GM03348 (cell line): Measurements from ENCODE around the gene ZC3H13.
"Not testable (repeated sequence)": the region's sequence is repeated elsewhere in the genome, so short reads cannot be mapped to it uniquely, and the experiment has no call there.

ENCODE experiments used
- DNase-seq: peaks from one replicate; pipeline ENCODE4 v3.0.0; 2012; ENCODE audit warnings: low spot score

Gene ZC3H13

GRCh38 chr13:46006688-46007452 is 45.7 kb downstream of the ZC3H13 start:
- no peak for DNase-seq

DNA sequence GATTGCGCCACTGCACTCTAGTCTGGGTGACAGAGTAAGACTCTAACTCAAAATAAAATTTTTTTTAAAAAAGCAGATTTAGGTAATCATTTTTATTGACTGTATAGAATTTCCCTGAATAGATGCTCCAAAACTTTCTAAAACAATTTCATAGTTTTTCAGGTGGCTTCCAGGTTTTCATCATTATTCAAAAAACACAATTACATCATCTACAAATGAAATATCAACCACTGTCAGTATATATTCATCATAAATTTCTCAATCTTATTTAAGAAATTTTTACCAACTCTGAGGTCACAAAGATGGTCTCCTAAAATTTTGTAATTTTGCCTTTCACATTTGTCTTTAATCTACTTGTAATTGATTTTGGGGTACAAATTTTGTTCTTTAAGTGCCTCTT is 48.1 kb downstream of the ZC3H13 start:
- no peak for DNase-seq

DNA sequence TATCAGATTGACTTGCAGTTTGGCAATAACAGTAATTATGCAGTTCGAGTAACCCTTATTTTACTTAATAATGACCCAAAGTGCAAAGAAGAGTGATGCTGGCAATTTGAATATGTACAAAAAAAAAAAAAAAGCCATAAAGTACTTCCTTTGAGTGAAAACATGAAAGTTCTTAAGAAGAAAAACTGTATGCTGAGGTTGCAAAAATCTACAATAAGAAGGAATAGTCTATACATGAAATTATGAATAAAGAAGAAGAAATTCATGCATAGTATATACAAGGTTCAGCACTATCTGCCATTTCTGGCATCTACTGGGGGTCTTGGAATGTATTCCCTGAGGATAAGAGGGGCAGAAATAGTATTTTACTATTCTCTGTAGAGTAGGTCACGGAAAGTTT is 55.9 kb downstream of the ZC3H13 start:
- DNase-seq, result no peak

DNA sequence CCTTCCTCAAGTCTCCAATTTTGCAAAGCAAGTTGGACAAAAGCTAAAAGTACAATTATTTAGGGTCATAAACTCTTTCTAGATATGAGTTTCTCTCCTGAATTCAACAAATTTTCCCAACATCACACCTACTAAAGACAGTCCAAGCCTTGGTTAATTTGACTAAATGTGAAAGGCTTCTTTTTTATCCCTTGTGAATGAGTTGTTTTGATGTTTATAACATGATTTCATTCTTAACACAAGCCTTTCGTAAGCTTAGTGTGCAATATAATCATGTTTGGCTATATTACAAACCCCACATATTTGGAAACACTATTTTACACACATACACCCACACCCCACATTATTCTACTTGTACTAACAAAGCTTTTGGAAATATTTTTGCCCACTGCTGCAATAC is 57.3 kb downstream of the ZC3H13 start:
- DNase-seq, result no peak

- no peak for DNase-seq
Observed at GRCh38 chr13:45994752-45995151, 57.8 kb downstream of the ZC3H13 start.

DNA sequence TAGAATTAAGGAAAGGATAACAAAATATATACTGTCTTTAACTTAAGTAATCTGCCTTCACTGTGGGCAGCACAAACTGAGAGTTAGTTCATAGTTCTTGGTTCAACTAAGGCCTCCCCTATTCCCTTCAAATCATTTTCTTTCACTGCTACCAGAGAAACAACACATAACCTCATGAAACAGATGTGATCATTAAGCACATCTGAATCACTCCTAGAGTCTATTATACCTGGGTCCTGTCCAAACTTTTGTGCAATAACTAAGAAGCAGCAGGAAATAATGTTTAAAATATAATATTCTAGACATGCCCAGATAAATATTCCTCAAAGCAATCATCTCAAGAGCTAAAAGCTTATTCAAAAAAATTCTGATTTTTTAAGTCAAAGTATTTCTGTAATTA is 62.9 kb downstream of the ZC3H13 start:
- peak; percentile 67 for DNase-seq

DNA sequence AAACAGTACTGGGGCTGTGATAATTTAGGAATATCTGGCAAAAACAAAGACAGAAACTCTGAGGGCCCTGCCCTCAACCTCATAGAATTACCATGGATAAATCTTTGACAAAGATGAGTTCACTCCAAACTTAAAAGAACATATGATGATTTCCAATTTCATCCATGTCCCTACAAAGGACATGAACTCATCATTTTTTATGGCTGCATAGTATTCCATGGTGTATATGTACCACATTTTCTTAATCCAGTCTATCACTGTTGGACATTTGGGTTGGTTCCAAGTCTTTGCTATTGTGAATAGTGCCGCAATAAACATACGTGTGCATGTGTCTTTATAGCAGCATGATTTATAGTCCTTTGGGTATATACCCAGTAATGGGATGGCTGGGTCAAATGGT is 71.4 kb downstream of the ZC3H13 start:
- not testable (repeated sequence) for DNase-seq

DNA sequence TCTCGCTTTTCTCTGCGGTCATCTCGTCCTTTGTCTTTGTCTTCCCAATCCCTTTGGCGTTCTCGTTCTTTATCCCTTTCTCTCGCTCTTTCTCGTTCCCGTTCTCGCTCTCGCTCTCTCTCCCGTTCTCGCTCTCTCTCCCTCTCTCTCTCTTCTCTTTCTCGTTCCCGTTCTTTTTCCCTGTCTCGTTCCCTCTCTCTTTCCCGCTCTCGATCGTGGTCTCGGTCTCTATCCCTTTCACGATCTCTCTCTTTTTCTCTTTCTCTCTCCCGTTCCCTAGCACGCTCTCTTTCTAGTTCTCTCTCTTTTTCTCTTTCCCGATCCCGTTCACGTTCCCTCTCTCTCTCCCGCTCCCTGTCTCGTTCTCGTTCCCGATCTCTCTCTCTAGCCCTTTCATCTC is 77.2 kb downstream of the ZC3H13 start:
- DNase-seq, result no peak

- DNase-seq, result no peak
Observed at GRCh38 chr13:45974500-45974899, 78.0 kb downstream of the ZC3H13 start.

DNA sequence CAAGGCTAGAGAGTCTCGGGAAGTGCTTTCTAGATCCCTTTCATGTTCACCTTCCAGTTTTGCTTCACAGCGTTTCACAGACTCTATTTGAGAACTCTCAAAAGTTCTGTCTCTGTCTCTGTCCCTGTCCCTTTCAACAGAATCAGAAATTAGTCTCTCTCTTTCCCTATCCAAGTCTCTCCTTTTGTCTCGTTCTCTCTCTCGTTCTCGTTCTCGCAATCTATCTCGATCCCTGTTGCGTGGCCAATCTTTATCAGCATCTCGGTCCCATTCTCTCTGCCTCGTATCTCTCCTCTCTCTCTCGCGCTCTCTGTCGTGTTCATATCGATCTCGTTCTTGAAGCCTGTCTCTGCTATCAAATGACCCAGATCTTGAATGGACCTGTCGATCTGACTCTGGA is 85.0 kb downstream of the ZC3H13 start:
- no peak for DNase-seq

GRCh38 chr13:45966715-45967114 is 85.8 kb downstream of the ZC3H13 start:
- no peak for DNase-seq

- DNase-seq, result no peak
Observed at GRCh38 chr13:45961468-45961867, 91.1 kb downstream of the ZC3H13 start.

DNA sequence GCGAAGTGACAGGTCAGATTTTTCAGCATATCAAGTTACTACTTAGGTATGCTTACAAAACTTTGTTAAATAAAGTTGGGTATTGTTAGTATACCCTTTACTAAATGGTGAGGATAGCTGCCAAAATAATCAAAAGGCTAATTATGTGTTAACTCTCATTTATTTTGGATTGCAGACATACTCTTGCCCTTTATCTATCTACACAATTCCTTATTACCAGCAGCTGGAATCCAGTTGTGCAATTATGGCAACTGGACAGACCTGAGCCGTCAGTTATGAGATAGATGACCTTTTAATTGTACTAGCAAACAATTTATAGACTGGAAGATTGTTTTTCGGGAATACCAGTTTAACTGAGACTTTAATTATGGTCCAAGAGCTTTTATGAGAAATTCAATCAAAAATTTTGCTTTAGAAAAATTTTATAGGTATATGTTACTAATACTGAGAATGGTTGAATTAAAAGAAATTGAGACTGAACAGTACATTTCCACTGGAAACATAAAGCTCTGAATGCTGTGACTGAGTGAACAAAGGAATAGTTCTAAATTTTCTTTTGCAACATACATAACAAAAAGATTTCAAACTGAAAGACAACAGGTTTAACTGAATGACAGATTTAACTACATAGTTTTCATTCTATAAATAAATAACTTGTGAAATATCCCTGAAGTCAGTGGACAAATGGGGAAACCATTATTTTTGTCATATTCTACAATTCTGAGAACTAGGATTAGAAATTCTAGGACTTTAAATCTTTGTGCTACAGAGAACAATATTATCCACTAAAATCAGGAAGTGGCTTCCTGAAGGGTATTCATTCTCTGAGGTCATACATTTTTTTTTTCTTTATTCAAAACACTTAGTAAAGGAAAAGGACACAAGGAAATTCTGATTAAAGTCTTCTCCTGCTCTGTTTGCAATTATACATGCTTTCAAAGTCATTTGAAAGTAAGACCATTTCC is 97.4 kb downstream of the ZC3H13 start:
- DNase-seq, result no peak

DNA sequence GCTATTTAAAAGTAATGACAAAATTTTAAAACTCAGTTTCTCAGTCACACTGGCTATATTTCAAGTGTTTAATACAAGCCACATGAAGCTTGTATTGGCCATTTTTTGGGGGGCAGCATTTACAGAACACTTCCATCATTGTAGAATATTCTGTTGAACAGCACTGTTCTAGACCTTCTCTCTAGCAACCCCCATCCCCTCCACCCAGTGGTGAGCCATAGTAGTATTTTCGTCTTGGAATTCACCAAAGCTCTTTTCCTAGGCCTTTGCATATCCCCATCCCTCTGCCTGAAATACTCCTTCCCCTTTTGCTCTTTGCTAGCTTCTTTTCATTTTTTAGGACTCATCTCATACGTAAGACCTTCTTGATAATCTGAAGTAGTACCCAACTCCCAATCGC is 99.5 kb downstream of the ZC3H13 start:
- DNase-seq, result no peak

DNA sequence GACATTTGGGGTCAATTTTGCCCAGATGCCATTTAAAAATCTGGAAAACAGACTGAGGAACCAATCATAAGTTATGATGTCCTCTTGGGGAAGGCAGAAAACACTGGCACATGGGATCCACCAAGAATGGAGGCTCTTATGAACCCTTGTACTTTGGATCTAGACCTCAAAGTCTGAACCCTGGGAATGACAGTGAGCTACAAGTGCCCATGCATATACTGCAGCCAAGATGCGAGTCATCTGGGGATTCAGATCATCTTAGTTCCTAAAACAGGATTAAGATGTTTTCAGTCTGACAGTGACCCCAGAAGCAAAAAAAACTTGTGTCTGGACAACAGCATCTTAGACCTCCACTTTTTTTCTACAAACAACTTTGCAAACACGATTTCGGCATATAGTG is 100.8 kb downstream of the ZC3H13 start:
- no peak for DNase-seq

- no peak for DNase-seq
Observed at GRCh38 chr13:45951166-45951565, 101.4 kb downstream of the ZC3H13 start.

GRCh38 chr13:45950386-45951000 is 102.1 kb downstream of the ZC3H13 start:
- no peak for DNase-seq

DNA sequence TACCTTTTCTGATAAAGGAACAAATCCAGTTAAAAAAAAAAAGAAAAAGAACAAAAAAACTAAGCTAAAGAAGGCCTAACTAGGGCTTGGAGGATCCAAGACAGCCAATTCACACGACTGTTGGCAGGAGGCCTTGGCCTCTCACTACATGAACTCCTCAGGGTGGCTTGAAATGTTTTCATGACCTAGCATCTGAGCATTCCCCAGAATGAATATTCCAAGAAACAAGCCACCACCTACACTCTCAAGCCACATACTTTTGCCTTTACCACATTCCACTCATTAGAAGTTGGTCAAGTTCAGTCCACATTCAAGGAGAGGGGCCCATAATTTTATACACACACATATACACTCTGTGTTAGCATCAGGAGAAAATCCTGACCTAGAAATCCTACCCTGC is 103.4 kb downstream of the ZC3H13 start:
- DNase-seq, result peak; percentile 33

- peak; percentile 7 for DNase-seq
Observed at GRCh38 chr13:45943965-45944364, 108.6 kb downstream of the ZC3H13 start.

- DNase-seq, result no peak
Observed at GRCh38 chr13:45943120-45943519, 109.4 kb downstream of the ZC3H13 start.

DNA sequence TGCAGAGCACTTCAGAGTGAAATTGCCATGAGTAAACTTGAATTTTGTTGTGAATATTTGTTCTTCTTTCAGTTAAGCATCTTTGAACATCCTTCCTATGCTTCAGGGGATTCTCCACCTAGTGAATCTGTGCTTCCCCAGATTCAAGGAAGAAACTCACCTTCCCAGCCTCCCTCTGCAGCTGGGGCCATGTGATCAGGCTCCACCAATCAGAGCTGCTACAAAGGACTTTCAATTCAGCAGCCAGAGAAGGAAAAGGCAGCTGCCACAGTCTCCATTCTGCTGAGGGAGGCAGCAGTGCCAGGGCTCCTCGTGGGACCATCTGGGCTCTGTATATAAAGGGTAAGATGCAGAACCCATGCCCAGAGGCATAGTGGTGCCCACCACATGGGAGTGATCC is 111.3 kb downstream of the ZC3H13 start:
- no peak for DNase-seq

DNA sequence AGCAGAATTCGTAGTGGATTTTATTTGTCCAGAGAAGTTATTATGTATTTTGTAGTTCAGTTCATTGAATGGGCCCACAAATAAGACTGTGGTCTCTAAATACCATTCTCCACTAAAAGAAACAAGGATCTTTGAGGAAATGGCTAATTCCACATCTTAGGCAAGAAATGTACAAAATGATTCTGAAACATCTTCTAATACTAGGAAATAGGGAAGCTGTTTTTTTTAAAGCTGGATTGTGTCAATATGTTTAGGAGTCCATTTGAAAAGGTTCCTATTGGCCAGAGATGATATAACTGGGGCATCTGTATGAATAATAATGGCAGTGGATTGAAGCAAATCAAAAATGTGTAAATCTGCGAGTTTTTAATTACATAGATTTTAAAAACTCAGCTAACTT is 112.5 kb downstream of the ZC3H13 start:
- DNase-seq, result no peak

DNA sequence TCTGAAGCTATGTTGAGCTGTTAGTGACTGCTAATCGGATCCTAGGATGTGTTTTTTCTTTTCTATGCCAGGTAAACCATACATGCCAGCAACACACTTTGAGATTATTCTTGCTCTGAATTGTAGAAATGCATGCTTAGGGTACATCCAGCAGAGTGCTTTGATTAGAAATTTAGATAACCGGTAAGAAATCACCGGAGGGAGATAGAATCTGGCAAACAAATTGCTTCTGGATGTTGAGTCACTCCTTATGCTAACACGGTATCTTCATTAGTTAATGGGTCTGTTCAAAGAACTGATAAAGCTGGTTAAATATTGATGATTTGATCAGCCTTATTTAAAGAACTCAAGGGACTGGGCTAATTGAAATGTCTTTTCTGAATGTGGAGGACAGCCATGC is 115.9 kb downstream of the ZC3H13 start:
- DNase-seq, result no peak
